Lung (tissue), 12 donors: ENCODE data around the gene ZEB2. TPM values are rescaled to one million over a fixed set of nuclear protein-coding genes. Genes with fewer than 3 reads are reported as not detected.
"Not testable (repeated sequence)": the region's sequence is repeated elsewhere in the genome, so short reads cannot be mapped to it uniquely, and the experiment has no call there.

Source experiments
- ATAC-seq: fragments of 200-7000 bp; cut with Tn5 transposase; one replicate; pipeline ENCODE4 v1.9.1; 2020; ENCODE audit warnings: moderate number of reproducible peaks; ENCODE audit not compliant: insufficient read depth, low FRiP score
- DNase-seq, 3 donors: peaks; one replicate each; pipeline ENCODE4 v3.0.0-alpha.2; 2013 to 2017
- H3K27ac ChIP-seq, 2 donors: one replicate each; pipeline ENCODE4 v1.5.1; 2013; ENCODE audit warnings: mild to moderate bottlenecking in 2 of 2, moderate library complexity in 2 of 2, control low read depth in 1 of 2, inconsistent platforms in 1 of 2, low read depth in 1 of 2, low read length in 1 of 2
- H3K27me3 ChIP-seq, 3 donors: one replicate each; pipeline ENCODE4 v1.5.1; 2013; ENCODE audit warnings: low read length in 2 of 3; ENCODE audit not compliant: control insufficient read depth in 3 of 3, insufficient read depth in 3 of 3
- H3K36me3 ChIP-seq, 4 donors: one replicate each; pipeline ENCODE4 v1.5.1; 2013; ENCODE audit warnings: low read length in 4 of 4, mild to moderate bottlenecking in 1 of 4, moderate library complexity in 1 of 4; ENCODE audit not compliant: control insufficient read depth in 4 of 4, insufficient read depth in 4 of 4
- H3K4me1 ChIP-seq, 5 donors: one replicate each; pipeline ENCODE4 v1.5.1; 2013; ENCODE audit warnings: low read length in 5 of 5, mild to moderate bottlenecking in 2 of 5, moderate library complexity in 1 of 5; ENCODE audit not compliant: control insufficient read depth in 5 of 5, insufficient read depth in 5 of 5
- H3K4me3 ChIP-seq: one replicate; pipeline ENCODE4 v1.5.1; 2013; ENCODE audit warnings: mild to moderate bottlenecking, control low read depth, moderate library complexity
- H3K9ac ChIP-seq, 2 donors: one replicate each; pipeline ENCODE4 v1.5.1; 2013; ENCODE audit warnings: low read length in 2 of 2, control low read depth in 1 of 2; ENCODE audit not compliant: insufficient read depth in 1 of 2
- H3K9me3 ChIP-seq, 4 donors: one replicate each; pipeline ENCODE4 v1.5.1; 2013; ENCODE audit warnings: low read length in 3 of 4, mild to moderate bottlenecking in 1 of 4, moderate library complexity in 1 of 4; ENCODE audit not compliant: control insufficient read depth in 4 of 4, insufficient read depth in 3 of 4
- WGBS, 2 donors: extraction: QIAGEN DNeasy Blood & Tissue Kit; methylation state at CpG; one replicate each; pipeline ENCODE4 v1.1.7; 2013; 5-methylcytosine and 5-hydroxymethylcytosine counted together
- polyA plus RNA-seq, 2 donors: library from polyadenylated mRNA; stranded (reverse); fragments of 200-250 nt; gene quantifications; one replicate each; pipeline ENCODE4 v1.2.1, GENCODE V29; 2013
- total RNA-seq, 2 donors: library from RNA; depleted of rRNA in 1 of 2; stranded (reverse); fragments of >200 nt in 1 of 2; gene quantifications; one replicate each; pipeline ENCODE4 v1.2.1, GENCODE V29; 2014 to 2021
- TF ChIP-seq, protein P1 (sequence below): IDR thresholded peaks from 2 replicates; pipeline ENCODE4 v1.5.1; 2012; ENCODE audit warnings: mild to moderate bottlenecking; ENCODE audit errors: control extremely low read depth, extremely low read depth
- donor health status: control.
- donor health status: control.
- donor health status: Bipolar disorder and iron deficiency.
- donor health status: healthy.
- donor health status: DM: yes; HTN: yes; CAD: no.

ZEB2 gene
- total and polyA plus RNA-seq, 4 donors: 27.0 to 332 (median 127) TPM

DNA sequence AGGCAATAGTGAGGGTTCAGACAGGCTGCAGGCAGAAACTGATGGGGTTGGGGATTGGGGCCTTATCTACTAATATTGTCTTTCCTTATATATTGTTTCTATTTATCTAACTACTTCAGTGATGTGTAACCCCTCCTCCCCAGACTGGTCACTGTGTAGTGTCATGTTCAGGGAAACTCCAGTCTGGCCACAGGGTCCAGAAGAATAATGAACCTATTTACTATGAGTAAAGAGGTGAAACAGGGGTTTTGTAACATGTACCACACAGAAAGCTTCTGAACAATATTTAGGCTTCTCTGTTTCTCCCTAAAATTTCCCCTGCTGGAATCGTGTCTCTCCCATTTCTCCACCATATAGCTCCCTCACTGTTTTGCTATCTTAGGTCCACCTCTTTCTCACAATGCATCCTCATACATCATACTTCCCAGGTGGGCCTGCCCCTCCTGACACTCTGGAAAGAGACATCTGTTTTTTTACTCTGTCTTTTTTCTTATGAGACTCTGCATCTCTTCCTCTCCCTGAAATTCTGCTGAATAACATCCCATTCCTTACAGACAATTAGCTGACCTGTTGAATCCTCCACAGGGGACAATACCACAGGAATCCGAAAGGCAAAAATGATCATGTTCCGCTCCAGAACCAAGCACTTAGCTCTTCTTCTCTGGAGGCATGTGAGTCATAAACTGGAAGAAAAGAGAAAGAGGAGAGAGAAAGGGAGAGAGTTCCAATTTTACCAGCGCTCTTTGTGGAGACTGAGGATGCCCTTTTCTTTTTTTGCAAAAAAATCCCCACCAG, 154.8 kb downstream of the ZEB2 start:
- WGBS, 2 donors: 95 to 97% methylated on average over 4 of the region's 4 CpGs
- H3K4me1 ChIP-seq: no peaks in the 10 kb centered on the region
- DNase-seq: no peak
- ATAC-seq: no peak
- no peaks in the 10 kb centered on the region for H3K9me3 ChIP-seq
- no peak overlapping the region for H3K9ac ChIP-seq
- no peaks in the 10 kb centered on the region for H3K36me3 ChIP-seq
- no peaks in the 10 kb centered on the region for H3K27me3 ChIP-seq
- no peak overlapping the region for H3K27ac ChIP-seq
- no peak overlapping the region for H3K4me3 ChIP-seq
- TF ChIP-seq, protein P1, sequence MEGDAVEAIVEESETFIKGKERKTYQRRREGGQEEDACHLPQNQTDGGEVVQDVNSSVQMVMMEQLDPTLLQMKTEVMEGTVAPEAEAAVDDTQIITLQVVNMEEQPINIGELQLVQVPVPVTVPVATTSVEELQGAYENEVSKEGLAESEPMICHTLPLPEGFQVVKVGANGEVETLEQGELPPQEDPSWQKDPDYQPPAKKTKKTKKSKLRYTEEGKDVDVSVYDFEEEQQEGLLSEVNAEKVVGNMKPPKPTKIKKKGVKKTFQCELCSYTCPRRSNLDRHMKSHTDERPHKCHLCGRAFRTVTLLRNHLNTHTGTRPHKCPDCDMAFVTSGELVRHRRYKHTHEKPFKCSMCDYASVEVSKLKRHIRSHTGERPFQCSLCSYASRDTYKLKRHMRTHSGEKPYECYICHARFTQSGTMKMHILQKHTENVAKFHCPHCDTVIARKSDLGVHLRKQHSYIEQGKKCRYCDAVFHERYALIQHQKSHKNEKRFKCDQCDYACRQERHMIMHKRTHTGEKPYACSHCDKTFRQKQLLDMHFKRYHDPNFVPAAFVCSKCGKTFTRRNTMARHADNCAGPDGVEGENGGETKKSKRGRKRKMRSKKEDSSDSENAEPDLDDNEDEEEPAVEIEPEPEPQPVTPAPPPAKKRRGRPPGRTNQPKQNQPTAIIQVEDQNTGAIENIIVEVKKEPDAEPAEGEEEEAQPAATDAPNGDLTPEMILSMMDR: no peak

GRCh38 chr2:144364247-144364646, 155.7 kb downstream of the ZEB2 start:
- not testable (repeated sequence) for H3K9ac ChIP-seq, H3K9me3 ChIP-seq, DNase-seq, H3K36me3 ChIP-seq, H3K4me1 ChIP-seq, H3K27ac ChIP-seq, H3K4me3 ChIP-seq, H3K27me3 ChIP-seq, ATAC-seq
- 81 to 85% methylated on average over 7 of the region's 7 CpGs for WGBS, 2 donors

DNA sequence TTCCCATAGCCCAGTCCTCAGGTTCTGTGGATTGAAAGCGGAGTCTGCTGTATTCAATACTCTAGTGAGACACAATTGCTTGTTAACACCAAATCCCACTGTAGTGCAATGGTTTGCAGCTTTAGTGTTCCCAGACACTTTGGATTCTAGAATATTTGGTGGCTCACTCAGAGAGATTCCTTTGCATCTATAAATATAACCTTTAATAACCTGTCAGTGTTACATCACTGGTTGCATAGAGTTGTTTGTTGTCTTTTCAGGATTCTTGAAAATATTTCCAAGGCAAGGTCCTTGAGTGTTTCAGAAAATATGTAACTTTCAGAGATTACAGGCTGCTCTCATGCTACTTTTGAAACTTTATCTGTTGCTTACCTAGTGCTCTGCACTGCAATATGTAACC, 157.5 kb downstream of the ZEB2 start:
- no peaks in the 10 kb centered on the region for H3K4me1 ChIP-seq
- no peak overlapping the region for H3K4me3 ChIP-seq
- H3K27ac ChIP-seq: no peak overlapping the region
- no peaks in the 10 kb centered on the region for H3K27me3 ChIP-seq
- DNase-seq: no peak
- TF ChIP-seq, protein P1: no peak
- no peaks in the 10 kb centered on the region for H3K9me3 ChIP-seq
- H3K9ac ChIP-seq: no peak overlapping the region
- WGBS, 2 donors: 94 to 97% methylated on average over 1 of the region's 1 CpG
- H3K36me3 ChIP-seq: no peaks in the 10 kb centered on the region
- ATAC-seq: no peak

GRCh38 chr2:144361742-144362141, 158.2 kb downstream of the ZEB2 start:
- H3K4me1 ChIP-seq: no peaks in the 10 kb centered on the region
- no peak for ATAC-seq
- TF ChIP-seq, protein P1: no peak
- no peak overlapping the region for H3K27ac ChIP-seq
- no peaks in the 10 kb centered on the region for H3K27me3 ChIP-seq
- no peak overlapping the region for H3K4me3 ChIP-seq
- no peak overlapping the region for H3K9ac ChIP-seq
- no peaks in the 10 kb centered on the region for H3K9me3 ChIP-seq
- no peak for DNase-seq
- no peaks in the 10 kb centered on the region for H3K36me3 ChIP-seq
